OCI-M2 (cell line): ENCODE measurements around the gene LAMA1.

Source experiments
- DNase-seq: peaks from one replicate; lab custom pipeline; 2025; ENCODE audit not compliant: unreplicated experiment; lab: John Stamatoyannopoulos, UW

Gene LAMA1

DNA sequence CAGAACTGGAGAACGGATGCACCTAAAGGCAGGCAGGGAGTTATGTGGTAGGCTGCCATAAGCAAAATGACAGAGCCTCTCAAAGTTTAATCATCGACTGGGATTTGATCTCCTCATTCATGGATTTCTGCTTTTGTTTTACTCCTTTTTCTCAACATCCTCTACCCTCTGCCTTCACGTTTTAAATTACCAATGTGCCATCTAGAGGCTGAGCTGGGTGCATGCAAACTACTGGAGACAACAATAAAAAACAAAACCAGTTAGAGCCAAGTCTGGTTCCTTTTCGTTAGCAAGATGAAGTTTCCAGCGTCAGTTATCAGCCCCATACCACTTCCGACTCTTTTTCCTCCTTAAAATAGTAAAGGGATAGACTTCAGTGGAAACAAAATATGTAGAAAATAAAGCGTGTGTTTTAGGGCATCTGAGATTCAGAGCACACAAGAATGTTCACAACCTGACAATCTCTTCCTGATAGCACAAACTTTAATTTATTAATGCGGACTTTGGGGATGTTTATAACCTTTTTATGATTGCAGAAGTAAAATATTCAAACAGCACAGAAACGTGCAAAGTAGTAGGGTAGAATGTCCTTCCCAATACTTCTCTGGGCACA, 117.0 kb downstream of the LAMA1 start:
- DNase-seq, result no peak

DNA sequence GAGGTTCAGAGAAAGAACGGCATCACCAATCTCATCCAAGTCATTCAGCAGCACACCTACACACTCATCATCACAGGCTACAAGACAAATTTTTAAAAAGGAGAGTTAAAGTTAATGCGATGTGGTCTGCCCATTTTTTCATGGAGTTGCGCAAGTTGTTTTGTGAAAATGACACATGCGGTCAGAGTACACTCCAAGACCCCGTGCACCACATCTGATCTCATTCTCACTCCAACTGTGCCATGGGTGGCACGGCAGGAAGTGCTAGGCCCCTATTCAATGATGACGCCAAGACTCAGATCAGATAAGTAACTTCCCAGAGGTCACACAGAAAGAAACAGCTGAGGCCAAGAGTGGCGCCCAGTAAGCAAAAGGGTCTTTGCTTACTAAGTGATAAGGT, 119.8 kb downstream of the LAMA1 start:
- no peak for DNase-seq

GRCh38 chr18:6994771-6995430, 122.7 kb downstream of the LAMA1 start:
- DNase-seq, result no peak

DNA sequence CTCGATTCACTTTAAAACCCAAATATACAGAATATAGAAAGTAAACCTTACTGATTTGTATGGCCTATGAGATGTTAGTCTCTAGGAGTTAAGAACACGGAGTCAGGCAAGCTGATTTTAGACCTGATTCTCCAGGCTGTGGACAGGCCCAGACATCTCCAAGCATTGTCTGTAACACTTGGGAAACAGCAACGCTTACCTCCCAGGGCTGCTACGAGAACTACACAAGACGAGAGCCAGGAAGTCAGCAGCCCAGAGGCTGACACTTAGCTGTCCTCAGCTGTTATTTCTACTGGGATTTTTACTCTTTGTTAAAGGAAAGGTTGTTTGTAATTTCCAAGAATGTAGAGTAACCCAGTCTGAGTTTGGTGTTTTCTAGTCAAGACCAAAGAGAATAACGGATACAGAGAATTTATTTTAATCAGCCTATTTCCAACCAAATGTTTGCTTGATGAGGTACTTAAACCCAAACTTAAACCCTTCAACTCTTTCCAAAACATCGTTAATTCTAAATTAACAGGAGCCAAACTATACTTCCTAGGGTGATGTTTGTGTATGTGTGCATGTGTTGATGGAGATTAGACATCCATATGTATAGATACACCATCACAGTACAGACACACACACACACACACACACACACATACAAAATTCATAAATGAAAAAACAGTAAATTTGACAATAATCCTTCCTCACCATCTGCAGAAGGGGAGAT, 123.4 kb downstream of the LAMA1 start:
- no peak for DNase-seq

DNA sequence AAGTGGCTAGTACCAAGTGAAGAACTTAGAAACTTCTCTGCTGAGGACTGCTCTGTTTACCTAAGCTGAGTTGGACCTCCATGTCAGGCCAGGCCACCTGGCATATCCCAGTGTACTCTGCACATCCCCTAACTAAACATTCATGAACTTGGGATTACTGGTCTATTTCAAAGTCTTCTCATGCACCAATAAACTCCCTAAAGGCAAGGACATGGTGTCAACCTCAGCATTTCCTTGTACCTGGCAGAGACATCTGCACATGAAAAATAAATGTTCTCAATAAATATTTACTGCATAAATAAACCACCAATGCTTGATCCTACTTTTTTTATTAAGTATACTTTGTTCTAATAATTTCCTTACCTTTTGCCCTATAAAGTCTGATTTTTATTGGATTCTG, 124.8 kb downstream of the LAMA1 start:
- no peak for DNase-seq

GRCh38 chr18:6983366-6983765, 134.2 kb downstream of the LAMA1 start:
- no peak for DNase-seq

DNA sequence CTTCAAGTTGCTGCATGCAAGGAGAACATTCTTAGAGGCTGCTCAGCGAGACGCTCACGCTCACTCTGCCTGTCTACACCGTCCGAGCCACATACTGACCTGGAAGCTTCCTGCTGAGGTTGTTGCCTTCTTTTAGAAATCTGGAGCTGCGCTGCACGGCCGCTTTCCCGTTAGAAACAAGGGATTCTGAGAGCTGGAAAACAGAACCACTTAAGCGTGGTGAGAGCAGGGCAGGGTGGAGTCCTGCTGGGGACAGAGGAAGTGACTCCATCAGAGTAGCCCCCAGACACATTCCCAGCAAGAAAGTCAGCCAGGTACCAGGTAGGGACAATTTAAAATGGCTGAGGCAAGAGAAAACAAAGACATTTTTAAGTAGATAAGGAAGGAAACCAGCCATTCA, 135.2 kb downstream of the LAMA1 start:
- DNase-seq, result no peak

DNA sequence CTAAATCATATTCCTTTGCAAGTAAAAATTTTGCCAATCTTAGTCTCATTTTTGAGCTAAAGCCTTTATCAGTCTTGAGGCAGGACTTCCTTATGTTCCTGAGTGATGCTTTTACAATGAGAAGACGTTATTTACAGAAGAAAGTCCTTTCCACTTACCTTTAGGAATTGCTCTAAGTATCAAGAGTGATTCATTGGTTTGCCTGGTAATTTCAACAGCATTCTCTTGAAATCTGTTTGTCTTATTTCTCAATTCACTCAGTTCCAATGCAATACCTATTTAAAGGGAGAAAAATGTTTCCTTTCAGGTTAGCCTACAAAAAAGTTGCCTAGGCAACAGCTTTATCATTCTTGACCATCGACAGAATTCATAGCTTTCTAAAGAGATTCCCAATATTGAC, 137.2 kb downstream of the LAMA1 start:
- DNase-seq, result no peak

DNA sequence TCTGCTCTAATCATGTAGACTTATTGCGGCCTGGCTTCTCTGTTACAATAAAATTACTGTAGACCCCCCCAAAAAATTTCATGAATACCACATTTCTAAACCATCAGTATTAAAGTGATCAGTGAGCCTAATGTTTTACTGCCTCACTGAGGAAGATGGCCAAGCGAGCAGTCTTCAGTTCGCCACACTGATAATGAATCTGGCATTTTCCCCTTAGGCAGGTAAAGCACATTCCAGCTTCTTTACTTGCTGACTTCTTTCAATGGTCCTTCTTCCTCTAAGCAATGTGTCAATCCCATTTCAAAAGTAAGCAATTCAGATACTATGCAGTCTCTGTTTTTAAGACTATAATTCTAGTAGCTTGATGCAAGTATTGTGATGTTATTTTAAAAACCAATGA, 137.6 kb downstream of the LAMA1 start:
- DNase-seq, result no peak

GRCh38 chr18:6976935-6977334, 140.7 kb downstream of the LAMA1 start:
- DNase-seq, result no peak

DNA sequence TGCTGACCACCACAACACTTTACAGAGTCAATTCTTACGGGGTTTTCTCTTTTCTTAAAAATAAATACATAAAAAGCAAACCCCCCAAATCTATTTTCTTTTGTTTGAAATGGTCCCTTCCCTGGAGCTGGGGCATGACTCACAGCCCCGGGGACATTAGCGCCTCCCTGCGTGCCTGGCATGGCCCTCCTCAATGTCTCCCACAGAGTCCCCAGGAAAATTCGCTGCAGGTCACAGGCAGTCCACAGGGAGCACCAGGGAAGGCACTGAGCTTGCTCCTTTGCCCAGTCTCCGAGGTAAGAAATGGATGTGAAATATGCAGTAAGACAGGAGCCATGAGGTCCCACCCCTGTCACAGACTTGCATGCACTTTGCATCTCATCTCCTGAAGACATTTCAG, 142.5 kb downstream of the LAMA1 start:
- no peak for DNase-seq

DNA sequence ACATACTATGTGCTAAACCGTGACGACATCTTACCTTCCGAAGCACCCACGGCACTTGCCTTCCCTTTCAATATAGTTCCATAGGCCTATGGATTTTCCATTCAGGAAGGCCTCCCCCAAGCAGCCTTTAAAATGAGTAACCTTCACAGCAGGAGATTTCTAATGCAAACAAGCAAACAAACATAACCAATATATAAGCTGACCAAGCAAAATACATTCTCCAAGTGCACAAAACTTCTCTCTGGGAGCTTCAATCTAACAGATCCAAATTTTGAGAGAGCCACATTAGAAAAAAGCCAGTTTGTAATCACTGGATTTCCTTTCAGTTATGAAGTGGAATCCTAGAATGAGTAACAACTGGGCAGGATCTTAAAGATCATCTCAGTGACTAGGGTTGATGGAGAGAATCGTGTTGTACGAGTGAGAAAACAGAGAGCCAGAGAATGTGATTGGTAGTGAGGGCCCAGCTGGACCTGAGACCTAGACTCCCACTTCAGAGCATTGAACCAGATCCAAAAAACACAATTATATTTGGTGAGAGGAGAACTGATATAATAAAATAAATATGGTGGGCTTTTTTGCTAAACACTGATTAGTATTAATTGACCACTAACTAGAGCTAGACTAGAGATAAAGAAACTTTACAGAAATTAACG, 145.6 kb downstream of the LAMA1 start:
- no peak for DNase-seq

DNA sequence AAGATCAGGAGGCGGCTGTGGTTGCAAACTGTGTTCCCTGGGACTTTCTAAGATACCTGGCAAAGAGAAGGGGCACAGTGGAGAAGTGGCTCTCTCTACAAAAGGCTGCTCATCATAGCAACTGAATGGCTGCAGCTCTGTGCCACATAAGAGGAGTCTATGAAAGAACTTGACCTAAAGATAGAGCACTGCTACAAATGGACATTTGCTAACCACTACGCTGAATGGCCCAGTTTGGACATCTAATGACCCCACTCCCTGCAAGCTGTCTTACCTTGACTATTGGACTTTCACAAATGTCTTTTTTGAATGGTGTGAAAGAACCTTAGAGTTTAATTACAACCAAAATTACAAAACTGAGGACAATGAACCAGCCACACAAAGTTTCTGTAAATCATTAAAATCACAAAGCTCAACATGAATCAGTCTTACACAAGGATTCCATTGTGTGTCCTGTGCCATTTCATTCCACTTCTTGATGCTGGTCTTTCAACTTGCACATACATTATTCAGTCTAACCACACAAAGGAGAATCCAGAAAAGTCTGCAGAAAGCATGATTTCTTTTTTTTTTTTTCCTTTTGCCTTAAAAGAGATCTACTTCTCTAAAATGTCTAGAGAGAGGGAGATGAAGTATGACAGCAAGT, 154.0 kb downstream of the LAMA1 start:
- no peak for DNase-seq

GRCh38 chr18:6962571-6963451, 154.8 kb downstream of the LAMA1 start:
- DNase-seq, result no peak

- no peak for DNase-seq
Measured at GRCh38 chr18:6961331-6961730, 156.3 kb downstream of the LAMA1 start.

GRCh38 chr18:6960656-6961055, 156.9 kb downstream of the LAMA1 start:
- DNase-seq, result no peak

DNA sequence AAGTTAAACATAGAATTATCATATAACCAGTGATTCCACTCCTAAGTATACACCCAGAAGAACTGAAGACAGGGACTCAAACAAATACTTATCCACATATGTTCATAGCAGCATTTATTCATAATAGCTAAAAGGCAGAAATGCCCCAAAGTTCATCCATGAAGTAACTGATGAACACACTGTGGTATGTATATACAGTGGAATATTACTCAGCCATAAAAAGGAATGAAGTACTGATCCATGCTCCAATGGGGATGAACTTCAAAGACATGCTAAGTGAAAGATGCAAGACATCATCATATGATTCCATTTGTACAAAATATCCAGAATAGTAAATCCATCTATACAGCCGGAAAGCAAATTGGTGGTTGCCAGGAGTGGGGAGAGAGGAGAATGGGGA, 157.5 kb downstream of the LAMA1 start:
- no peak for DNase-seq

DNA sequence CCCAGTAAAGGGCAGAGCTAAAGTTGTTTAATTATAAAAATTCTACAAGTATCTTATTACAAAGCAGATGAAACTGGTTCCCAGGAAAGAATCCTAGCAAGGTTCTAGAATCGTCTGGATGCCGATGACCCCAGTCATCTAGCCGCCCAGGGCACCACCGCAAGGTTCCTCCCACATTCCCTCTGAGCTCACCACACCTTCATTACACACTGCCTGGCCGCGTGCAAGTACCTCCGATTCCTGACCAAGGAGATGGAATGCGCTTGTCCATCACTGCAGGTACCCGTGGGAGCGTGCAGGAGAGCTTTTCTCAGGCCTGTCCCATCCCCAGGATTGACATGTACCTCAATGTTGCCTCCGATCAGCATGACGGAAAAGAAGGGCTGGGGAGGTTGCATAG, 158.5 kb downstream of the LAMA1 start:
- DNase-seq, result no peak

- DNase-seq, result no peak
Measured at GRCh38 chr18:6956999-6957398, 160.6 kb downstream of the LAMA1 start.

DNA sequence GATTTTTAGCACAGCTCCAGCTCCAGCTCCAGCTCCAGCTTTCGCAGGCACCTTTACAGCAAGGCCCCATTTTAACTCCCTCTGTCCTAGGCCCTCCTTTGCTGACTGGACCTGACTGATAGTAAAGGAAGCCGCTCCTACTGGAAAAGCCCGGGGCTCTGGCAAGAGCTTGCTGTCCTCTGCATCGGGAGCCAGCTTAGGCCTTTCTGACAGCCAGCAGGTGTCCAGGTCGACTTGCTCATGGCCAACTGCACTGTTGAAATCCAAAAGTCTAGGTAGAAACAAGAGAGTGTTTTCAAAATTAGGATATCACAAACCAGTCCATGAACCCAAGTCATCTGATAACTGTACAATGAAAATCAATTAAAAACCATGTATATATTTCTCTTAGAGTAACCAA, 161.1 kb downstream of the LAMA1 start:
- DNase-seq, result no peak

- DNase-seq, result no peak
Measured at GRCh38 chr18:6955304-6955703, 162.3 kb downstream of the LAMA1 start.
